ENCODE measurements around the gene RBM34.
"Not testable (repeated sequence)": the region's sequence is repeated elsewhere in the genome, so short reads cannot be mapped to it uniquely, and the experiment has no call there.

Gene RBM34

DNA sequence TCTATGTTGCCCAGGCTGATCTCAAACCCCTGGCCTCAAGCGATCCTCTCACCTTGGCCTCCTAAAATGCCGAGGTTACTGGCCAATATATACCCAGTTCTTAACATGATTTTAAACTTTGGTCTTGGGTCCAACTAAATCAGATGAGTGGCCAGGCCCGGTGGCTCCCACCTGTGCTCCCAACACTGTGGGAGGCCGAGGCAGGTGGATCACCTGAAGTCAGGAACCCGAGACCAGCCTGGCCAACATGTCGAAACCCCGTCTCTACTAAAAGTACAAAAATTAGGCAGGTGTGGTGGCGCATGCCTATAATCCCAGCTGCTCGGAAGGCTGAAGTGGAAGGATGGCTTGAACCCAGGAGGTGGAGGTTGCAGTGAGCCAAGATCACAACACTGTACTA lies 62.1 kb downstream of the RBM34 start:
- DNase-seq (ENCODE audit: low read depth), result no peak
- TF ChIP-seq, protein P1, sequence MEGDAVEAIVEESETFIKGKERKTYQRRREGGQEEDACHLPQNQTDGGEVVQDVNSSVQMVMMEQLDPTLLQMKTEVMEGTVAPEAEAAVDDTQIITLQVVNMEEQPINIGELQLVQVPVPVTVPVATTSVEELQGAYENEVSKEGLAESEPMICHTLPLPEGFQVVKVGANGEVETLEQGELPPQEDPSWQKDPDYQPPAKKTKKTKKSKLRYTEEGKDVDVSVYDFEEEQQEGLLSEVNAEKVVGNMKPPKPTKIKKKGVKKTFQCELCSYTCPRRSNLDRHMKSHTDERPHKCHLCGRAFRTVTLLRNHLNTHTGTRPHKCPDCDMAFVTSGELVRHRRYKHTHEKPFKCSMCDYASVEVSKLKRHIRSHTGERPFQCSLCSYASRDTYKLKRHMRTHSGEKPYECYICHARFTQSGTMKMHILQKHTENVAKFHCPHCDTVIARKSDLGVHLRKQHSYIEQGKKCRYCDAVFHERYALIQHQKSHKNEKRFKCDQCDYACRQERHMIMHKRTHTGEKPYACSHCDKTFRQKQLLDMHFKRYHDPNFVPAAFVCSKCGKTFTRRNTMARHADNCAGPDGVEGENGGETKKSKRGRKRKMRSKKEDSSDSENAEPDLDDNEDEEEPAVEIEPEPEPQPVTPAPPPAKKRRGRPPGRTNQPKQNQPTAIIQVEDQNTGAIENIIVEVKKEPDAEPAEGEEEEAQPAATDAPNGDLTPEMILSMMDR (IDR thresholded peaks at IDR 0.05; ENCODE audit: low read depth, low read length, missing control alignments), result no peak

DNA sequence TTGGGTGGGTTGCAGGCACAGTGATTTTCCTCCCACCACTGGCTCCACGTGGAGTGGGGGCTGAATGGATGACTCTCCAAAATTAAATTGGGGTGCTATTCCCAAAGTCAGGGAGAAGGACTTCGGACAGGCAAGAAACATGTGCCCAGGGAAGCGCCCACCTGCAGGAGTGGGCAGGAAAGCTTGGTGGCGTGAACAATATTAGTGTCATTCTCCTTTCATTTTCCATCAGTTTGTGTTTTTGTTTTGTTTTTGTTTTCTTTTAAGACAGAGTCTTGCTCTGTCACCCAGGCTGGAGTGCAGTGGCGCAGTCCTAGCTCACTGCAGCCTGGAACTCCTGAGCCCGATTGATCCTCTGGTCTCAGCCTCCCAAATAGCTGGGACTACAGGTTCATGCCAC lies 62.5 kb downstream of the RBM34 start:
- H3K4me3 ChIP-seq (ENCODE audit: low read depth, low read length), result no peak overlapping the region
- TF ChIP-seq, protein P1 (IDR thresholded peaks at IDR 0.05; ENCODE audit: low read depth, low read length, missing control alignments), result no peak
- DNase-seq (ENCODE audit: low read depth), result no peak

More for the DNA sequence above, 62.1 kb downstream of the RBM34 start:
- no peak overlapping the region for H3K4me3 ChIP-seq (ENCODE audit: low read depth, low read length)

DNA sequence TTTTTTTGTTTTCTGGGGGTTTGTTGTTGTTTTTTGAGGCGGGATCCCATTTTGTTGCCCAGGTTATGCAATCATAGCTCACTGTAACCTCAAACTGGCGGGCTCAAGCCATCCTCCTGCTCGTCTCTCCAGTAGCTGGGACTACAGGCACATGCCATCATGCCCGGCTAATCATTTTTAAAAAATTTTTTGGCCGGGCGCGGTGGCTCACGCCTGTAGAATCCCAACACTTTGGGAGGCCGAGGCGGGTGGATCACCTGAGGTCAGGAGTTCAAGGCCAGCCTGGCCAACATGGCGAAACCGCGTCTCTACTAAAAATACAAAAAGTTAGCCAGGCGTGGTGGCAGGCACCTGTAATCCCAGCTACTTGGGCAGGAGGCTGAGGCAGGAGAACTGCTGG lies 63.5 kb downstream of the RBM34 start:
- DNase-seq (ENCODE audit: low read depth); H3K4me3 ChIP-seq (ENCODE audit: low read depth, low read length): not testable (repeated sequence)

DNA sequence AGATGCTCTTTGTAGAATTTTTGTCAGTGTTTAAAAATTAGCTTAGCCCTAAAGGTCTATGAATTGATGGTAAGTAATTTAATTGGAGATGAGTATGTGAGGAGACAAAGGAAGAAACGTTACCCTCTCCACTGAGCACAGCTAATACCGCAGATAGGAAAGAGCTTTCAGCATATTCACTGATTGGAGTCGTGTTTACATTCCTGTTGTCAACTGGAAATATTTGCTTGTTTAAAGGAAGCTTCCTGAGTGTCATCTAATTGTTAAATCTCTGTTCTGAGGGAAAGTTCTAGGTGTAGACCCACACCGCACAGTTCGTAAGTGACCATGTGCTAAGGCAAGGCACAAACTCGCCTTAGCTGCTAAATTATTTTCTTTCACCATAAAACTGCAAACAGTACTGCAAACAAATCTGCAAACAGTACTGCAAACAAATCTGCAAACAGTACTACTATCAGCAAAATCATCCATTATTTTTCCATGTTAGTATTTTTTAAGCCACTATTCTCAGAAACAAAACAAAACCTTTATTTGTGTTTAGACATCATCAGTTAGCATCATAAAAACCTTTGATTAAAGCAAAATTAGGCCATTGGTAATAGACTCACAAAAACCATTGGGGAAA lies 65.0 kb downstream of the RBM34 start:
- no peak for DNase-seq (ENCODE audit: low read depth)
- TF ChIP-seq, protein P1 (IDR thresholded peaks at IDR 0.05; ENCODE audit: low read depth, low read length, missing control alignments), result no peak
- no peak overlapping the region for H3K4me3 ChIP-seq (ENCODE audit: low read depth, low read length)

DNA sequence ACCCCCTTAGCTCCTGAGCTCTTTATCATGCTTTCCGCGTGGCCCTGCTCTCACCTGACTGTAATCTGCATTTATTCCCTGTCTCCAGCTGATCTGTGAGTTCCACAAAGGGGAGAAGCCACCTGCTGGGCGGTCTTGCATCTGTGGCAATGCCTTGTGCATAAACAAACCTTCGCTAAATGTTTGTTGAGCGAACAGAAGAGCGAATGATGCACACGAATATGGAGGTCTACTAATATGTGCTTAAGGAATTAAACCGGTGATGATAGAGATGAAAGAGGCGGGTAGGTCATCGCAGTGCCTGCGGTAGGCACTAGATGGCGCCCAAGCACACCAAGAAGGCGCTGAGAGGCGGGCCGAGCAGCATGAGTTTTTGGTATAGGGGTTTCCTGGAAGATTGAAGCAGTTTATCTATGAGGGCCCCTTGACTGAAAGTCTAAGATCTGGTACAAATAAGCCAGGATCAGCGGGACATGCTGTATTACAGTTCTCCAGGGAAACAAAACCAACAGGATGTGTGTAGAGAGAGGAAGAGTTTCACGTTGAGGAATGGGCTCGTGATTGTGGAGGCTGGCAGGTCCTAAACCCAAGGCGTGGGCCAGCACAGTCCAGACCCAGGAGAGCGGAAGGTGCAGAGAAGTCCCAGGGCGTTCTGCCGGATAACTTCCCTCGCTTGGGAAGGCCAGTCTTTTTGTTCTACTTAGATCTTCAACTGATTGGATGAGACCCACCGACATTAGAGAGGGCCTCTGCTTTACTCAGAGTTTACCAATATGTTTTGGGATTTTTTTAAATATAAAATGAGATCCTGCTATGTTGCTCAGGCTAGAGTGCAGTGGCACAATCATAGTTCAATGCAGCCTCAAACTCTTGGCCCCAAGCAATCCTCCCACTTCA lies 67.1 kb downstream of the RBM34 start:
- no peak overlapping the region for H3K4me3 ChIP-seq (ENCODE audit: low read depth, low read length)
- TF ChIP-seq, protein P1 (IDR thresholded peaks at IDR 0.05; ENCODE audit: low read depth, low read length, missing control alignments), result peak; percentile 92
- no peak for DNase-seq (ENCODE audit: low read depth)

DNA sequence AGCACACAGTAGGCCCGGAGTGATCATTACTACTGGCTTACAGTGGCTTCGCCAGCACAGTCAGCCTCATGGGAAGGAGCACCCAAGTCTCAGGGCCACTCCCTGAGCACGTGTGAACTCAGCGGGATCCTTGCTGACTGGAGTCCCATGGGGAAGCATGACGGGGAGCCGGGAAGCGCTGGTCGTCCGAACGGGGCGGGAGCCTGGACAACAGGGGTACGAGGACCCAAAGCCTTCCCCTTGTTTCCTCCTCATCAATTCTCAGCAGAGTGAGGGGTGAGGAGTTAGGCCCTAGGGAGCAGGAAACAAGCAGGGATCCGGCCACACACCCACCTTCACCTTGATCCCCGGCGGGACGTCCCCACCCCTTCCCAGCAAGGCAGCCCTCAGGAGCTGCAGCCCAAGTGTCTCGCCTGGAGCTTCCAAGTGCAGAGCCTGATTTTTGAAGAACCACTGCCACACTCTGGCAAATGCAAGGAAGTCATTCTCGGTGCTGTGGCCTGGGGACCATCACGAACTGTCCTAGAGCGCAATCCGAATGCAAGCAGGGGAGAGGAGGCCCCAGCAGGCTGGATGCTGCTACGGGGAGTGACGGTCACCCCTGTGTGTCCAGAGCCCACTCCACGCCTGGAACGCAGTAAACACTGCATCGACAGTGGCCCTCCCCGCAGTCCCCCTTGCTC lies 67.9 kb downstream of the RBM34 start:
- DNase-seq (ENCODE audit: low read depth), result no peak
- H3K4me3 ChIP-seq (ENCODE audit: low read depth, low read length), result no peak overlapping the region
- TF ChIP-seq, protein P1 (IDR thresholded peaks at IDR 0.05; ENCODE audit: low read depth, low read length, missing control alignments), result peak; percentile 16

DNA sequence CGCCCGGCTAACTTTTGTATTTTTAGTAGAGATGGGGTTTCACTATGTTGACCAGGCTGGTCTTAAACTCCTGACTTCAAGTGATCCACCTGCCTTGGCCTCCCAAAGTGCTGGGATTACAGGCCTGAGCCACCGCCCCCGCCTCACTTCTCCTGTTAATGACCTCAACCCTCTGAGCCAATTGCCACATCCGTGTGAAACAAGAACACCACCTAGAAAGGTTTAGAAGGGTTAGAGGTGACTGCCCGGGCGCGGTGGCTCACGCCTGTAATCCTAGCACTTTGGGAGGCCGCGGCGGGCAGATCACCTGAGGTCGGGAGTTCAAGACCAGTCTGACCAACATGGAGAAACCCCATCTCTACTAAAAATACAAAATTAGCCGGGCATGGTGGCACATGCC lies 68.6 kb downstream of the RBM34 start:
- not testable (repeated sequence) for DNase-seq (ENCODE audit: low read depth); H3K4me3 ChIP-seq (ENCODE audit: low read depth, low read length)

DNA sequence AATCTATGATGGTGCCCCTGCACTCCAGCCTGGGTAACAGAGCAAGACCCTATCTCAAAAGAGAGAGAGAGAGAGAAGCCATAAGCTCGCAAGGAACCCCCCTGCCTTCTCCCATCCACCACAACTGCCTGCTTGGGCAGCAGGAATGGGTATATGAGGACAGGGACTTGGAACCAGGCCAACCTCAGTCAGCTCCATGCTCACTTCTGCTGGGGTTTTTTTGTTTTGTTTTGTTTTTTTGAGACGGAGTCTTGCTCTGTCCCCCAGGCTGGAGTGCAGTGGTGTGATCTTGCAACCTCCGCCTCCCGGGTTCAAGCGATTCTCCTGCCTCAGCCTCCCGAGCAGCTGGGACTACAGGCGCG lies 69.0 kb downstream of the RBM34 start:
- not testable (repeated sequence) for DNase-seq (ENCODE audit: low read depth); H3K4me3 ChIP-seq (ENCODE audit: low read depth, low read length)

DNA sequence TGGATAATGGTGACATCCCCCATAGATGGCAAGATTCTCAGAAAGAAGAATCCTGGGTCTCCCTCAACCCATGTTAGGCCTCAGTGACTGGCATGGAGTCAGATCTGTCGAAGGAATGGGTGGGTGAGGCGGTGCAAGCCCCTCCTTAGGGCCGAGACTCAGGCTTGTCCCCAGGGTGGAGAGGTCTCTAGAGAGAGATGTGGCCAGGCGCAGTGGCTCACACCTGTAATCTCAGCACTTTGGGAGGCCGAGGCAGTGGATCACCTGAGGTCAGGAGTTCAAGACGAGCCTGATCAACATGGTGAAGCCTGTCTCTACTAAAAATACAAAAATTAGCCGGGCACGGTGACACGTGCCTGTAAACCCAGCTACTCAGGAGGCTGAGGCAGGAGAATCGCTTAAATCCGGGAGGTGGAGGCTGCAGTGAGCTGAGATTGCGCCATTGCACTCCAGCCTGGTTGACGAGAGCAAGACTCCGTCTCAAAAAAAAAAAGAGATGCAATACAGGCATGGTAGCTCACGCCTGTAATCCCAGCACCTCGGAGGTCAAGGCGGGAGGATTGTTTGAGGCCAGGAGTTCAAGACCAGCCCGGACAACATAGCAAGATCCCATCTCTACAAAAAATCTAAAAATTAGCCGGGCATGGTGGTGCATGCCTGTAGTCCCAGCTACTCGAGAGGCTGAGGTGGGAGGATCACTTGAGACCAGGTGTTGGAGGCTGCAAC lies 69.6 kb downstream of the RBM34 start:
- not testable (repeated sequence) for H3K4me3 ChIP-seq (ENCODE audit: low read depth, low read length); DNase-seq (ENCODE audit: low read depth)
